ENCODE data around the gene SFXN4. TPM values are rescaled to one million over a fixed set of nuclear protein-coding genes. Genes with fewer than 3 reads are reported as not detected.

SFXN4 gene
- total RNA-seq, 1 experiment from 2014 or later: 21.9 TPM

DNA sequence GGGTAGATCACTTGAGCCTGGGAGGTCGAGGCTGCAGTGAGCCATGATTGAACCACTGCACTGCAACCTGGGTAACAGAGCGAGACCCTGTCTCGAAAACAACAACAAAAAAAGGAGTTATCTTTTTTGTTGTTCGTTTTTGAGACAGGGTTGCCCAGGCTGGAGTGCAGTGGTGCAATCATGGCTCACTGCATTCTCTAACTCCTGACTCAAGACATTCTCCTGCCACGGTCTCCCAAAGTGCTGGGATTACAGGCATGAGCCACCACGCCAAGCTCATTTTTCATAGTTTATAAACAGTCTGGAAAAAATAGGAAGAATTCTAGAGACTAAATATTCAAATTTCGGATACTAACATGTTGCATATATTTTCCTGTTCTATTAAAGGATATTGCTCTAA lies 29.4 kb downstream of the SFXN4 start:
- Histone ChIP-seq H3K27me3 (ENCODE audit: insufficient read depth, low read length) (no peaks in the 10 kb centered on the region), H2AFZ (ENCODE audit: low read length) (no peak overlapping the region), H3K56ac (ENCODE audit: insufficient read length, low read depth, low read length) (no peak overlapping the region), H4K20me1 (ENCODE audit: control insufficient read depth, insufficient read depth, insufficient read length) (no peaks in the 10 kb centered on the region), H4K91ac (ENCODE audit: insufficient read length, low read depth, low read length) (no peak overlapping the region), H3K9me3 (ENCODE audit: control insufficient read depth, low read depth, low read length) (no peaks in the 10 kb centered on the region), H2BK120ac (ENCODE audit: low read depth, low read length, poor library complexity, severe bottlenecking) (no peak overlapping the region), H3K4me2 (ENCODE audit: insufficient read depth, insufficient read length, low read length) (no peak overlapping the region), H2BK12ac (ENCODE audit: insufficient read length, low read depth, low read length) (no peak overlapping the region), H3K23me2 (ENCODE audit: insufficient read length, low read depth, low read length, poor library complexity, severe bottlenecking) (no peaks in the 10 kb centered on the region), H2BK15ac (ENCODE audit: low read depth, low read length) (no peak overlapping the region), H3K4me1 (ENCODE audit: insufficient read depth, low read length) (no peaks in the 10 kb centered on the region), H3T11ph (ENCODE audit: low read length) (no peak overlapping the region), H3K14ac (ENCODE audit: insufficient read depth, low read length) (no peak overlapping the region), H3K18ac (ENCODE audit: insufficient read length, low read depth, low read length) (no peak overlapping the region), H2AK5ac (ENCODE audit: insufficient read length, low read length) (no peak overlapping the region), H2BK5ac (ENCODE audit: insufficient read length, low read length) (no peak overlapping the region), H2BK20ac (ENCODE audit: low read depth, low read length, poor library complexity, severe bottlenecking) (no peak overlapping the region), H4K8ac (replicated peaks; ENCODE audit: insufficient read length, low read depth, low read length) (no peak overlapping the region), H3K27ac (ENCODE audit: insufficient read length, low read depth, low read length) (no peak overlapping the region), H3K79me2 (ENCODE audit: insufficient read depth, low read length) (no peaks in the 10 kb centered on the region), H4K5ac (ENCODE audit: insufficient read length, low read depth, low read length) (no peak overlapping the region), H3K9ac (ENCODE audit: extremely low read depth, insufficient read length, low read length) (no peak overlapping the region), H3K4ac (ENCODE audit: low read depth, low read length) (no peak overlapping the region), H3K79me1 (ENCODE audit: insufficient read depth, low read depth, low read length, poor library complexity, severe bottlenecking) (no peaks in the 10 kb centered on the region), H3K23ac (ENCODE audit: insufficient read length, low read depth, low read length) (no peak overlapping the region)
- Mint-ChIP-seq H3K27ac (no peak overlapping the region), H3K4me3 (no peak overlapping the region), H3K36me3 (ENCODE audit: insufficient read depth in 1 of 3, low read depth in 3 of 3) (peaks cover 20 to 51% (median 37%) of the 10 kb centered on the region in 3 experiments; a peak in 6 of 7 replicates), H3K27me3 (ENCODE audit: low read depth) (no peaks in the 10 kb centered on the region; the same call in 1 of the 2 replicates), H3K9me3 (no peaks in the 10 kb centered on the region), H3K4me1 (no peaks in the 10 kb centered on the region)
- WGBS (ENCODE audit: extremely low coverage, insufficient read length, low lambda C conversion rate): no CpG with 5 or more reads among the region's 7 CpGs
- DNase-seq: no peak
- TF ChIP-seq, protein P1, sequence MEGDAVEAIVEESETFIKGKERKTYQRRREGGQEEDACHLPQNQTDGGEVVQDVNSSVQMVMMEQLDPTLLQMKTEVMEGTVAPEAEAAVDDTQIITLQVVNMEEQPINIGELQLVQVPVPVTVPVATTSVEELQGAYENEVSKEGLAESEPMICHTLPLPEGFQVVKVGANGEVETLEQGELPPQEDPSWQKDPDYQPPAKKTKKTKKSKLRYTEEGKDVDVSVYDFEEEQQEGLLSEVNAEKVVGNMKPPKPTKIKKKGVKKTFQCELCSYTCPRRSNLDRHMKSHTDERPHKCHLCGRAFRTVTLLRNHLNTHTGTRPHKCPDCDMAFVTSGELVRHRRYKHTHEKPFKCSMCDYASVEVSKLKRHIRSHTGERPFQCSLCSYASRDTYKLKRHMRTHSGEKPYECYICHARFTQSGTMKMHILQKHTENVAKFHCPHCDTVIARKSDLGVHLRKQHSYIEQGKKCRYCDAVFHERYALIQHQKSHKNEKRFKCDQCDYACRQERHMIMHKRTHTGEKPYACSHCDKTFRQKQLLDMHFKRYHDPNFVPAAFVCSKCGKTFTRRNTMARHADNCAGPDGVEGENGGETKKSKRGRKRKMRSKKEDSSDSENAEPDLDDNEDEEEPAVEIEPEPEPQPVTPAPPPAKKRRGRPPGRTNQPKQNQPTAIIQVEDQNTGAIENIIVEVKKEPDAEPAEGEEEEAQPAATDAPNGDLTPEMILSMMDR (conservative IDR thresholded peaks at IDR 0.05): no peak

Measured in H9 (cell line).